ENCODE measurements around the gene PARP8.

DNA sequence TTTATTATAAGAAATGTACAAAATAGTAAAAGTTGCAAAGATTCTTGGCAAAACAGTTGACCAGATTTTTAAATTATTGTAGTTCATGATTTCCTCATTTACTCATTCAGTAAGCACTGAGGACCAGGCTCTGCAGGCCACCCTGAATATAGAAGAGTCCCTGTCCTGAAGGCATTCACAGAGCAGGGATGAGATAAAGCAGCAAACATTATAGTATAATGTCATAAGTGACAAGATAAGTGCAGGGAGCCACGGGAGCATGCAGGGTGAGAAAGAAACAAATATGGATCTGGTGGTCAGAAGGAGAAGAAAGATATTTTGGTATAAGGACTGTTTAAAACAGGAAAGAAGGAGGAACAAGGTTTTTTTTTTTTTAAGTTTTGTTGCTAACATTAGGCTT is 46.0 kb downstream of the PARP8 start:
- TF ChIP-seq, protein P1, sequence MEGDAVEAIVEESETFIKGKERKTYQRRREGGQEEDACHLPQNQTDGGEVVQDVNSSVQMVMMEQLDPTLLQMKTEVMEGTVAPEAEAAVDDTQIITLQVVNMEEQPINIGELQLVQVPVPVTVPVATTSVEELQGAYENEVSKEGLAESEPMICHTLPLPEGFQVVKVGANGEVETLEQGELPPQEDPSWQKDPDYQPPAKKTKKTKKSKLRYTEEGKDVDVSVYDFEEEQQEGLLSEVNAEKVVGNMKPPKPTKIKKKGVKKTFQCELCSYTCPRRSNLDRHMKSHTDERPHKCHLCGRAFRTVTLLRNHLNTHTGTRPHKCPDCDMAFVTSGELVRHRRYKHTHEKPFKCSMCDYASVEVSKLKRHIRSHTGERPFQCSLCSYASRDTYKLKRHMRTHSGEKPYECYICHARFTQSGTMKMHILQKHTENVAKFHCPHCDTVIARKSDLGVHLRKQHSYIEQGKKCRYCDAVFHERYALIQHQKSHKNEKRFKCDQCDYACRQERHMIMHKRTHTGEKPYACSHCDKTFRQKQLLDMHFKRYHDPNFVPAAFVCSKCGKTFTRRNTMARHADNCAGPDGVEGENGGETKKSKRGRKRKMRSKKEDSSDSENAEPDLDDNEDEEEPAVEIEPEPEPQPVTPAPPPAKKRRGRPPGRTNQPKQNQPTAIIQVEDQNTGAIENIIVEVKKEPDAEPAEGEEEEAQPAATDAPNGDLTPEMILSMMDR (optimal IDR thresholded peaks at IDR 0.05 in 1 of 3, IDR thresholded peaks at IDR 0.05 in 1 of 3, conservative IDR thresholded peaks at IDR 0.05 in 1 of 3; ENCODE audit: extremely low read depth in 1 of 3, insufficient read depth in 2 of 3, low read length in 3 of 3), result no peak
- no peak for TF ChIP-seq EZH2 (IDR thresholded peaks at IDR 0.05; ENCODE audit: low read length)
